Keratinocyte (primary cell): Measurements from ENCODE around the gene MAT1A.

ENCODE experiments used
- EZH2 ChIP-seq: IDR thresholded peaks from one replicate; pipeline ENCODE4 v1.6.1; 2012; ENCODE audit warnings: inconsistent platforms, mild to moderate bottlenecking, low read length, moderate library complexity
- TF ChIP-seq, protein P1 (sequence below), 3 experiments: IDR thresholded peaks in 1 of 3; conservative IDR thresholded peaks in 1 of 3; optimal IDR thresholded peaks in 1 of 3; 2 replicates in 2 of 3; 3 replicates in 1 of 3; pipeline versions ENCODE3 to v1.5.1; 2011; ENCODE audit warnings: low read length in 3 of 3, mild to moderate bottlenecking in 3 of 3, moderate library complexity in 2 of 3, control low read depth in 1 of 3, inconsistent platforms in 1 of 3; ENCODE audit not compliant: insufficient read depth in 2 of 3; ENCODE audit errors: extremely low read depth in 1 of 3

DNA sequence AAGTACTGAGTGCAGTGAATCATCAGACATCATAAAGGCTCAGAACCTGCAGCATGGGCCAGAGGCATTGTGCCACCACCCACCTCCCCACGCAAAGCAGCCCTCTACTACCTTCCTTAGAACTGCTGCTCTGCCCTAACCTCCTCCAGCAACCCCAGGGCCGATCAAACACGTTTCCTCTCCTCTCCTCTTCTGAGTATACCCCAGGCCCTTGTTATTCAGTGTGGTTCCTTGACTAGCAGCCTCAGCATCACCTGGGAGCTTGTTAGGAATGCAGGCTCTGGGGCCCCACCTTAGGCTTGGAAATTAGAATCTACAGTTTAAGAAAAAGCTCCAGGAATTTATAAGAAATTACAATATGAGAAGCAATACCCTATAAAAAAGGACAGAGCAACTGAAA is 33.9 kb upstream of the MAT1A start:
- TF ChIP-seq, protein P1, sequence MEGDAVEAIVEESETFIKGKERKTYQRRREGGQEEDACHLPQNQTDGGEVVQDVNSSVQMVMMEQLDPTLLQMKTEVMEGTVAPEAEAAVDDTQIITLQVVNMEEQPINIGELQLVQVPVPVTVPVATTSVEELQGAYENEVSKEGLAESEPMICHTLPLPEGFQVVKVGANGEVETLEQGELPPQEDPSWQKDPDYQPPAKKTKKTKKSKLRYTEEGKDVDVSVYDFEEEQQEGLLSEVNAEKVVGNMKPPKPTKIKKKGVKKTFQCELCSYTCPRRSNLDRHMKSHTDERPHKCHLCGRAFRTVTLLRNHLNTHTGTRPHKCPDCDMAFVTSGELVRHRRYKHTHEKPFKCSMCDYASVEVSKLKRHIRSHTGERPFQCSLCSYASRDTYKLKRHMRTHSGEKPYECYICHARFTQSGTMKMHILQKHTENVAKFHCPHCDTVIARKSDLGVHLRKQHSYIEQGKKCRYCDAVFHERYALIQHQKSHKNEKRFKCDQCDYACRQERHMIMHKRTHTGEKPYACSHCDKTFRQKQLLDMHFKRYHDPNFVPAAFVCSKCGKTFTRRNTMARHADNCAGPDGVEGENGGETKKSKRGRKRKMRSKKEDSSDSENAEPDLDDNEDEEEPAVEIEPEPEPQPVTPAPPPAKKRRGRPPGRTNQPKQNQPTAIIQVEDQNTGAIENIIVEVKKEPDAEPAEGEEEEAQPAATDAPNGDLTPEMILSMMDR (optimal IDR thresholded peaks at IDR 0.05 in 1 of 3, IDR thresholded peaks at IDR 0.05 in 1 of 3, conservative IDR thresholded peaks at IDR 0.05 in 1 of 3; ENCODE audit: extremely low read depth in 1 of 3, insufficient read depth in 2 of 3, low read length in 3 of 3), result no peak
- no peak for TF ChIP-seq EZH2
